HG02759 (cell line): Measurements from ENCODE around the gene RCAN2.
"Not testable (repeated sequence)": the region's sequence is repeated elsewhere in the genome, so short reads cannot be mapped to it uniquely, and the experiment has no call there.

Source experiments
- ATAC-seq: cut with Tn5 transposase; IDR thresholded peaks from one replicate; pipeline ENCODE4 v1.9.1; 2021; ENCODE audit warnings: mild to moderate bottlenecking, moderate library complexity; ENCODE audit not compliant: unreplicated experiment

RCAN2 gene

DNA sequence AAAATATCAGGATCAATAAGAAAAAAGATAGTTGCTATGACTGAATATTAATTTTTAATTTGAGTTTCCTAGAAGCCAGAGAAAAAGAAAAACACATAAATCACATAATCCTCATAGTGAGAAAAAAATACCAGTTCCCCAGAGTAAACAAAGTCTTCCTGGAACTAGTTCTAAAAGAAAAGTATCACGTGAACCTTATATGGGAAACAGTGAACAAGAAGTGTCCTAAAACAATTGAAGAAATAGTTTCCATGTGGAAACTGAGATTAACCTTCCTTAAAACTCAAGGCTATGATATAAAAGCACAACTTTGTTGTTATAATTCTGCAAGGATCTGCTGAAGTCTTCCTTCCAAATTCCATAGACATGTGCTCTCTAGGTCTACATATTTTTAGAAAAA lies 50.6 kb downstream of the RCAN2 start:
- ATAC-seq = no peak

DNA sequence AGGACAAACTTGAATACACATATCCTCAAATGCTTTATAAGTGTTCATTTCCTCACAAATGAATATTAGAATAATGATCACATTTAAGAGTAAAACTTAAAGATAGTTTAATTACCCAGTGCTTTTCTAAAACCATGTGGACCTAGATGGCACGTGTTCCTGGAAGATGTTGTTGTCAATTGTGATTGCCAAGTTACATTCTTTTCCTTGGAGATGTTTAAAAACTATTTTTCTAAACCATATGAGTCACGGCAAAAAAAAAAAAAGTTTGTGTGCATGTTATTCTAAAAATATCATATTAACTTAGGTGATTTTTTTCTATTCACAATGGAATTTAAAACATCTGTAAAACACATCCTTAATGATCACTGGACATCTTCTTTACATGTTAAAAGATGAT lies 51.1 kb downstream of the RCAN2 start:
- ATAC-seq = no peak

DNA sequence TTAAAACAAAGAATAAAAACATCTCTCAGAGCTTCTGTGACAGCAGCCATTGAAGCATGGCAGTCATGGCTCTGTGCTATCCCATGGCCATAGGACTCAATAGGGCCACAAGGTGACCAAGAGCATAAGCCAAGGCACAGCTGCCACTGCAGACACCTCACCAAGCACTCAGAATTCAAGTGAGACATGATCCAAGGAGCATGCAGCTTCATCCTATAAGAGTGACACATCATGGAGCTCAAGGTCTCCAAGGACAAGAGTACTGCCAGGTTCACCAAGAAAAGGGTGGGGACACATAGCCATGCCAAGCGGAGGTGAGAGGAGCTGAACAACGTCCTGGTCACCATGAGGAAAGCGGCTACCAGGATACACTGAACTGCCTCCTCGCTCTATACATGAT lies 53.0 kb downstream of the RCAN2 start:
- ATAC-seq = no peak

DNA sequence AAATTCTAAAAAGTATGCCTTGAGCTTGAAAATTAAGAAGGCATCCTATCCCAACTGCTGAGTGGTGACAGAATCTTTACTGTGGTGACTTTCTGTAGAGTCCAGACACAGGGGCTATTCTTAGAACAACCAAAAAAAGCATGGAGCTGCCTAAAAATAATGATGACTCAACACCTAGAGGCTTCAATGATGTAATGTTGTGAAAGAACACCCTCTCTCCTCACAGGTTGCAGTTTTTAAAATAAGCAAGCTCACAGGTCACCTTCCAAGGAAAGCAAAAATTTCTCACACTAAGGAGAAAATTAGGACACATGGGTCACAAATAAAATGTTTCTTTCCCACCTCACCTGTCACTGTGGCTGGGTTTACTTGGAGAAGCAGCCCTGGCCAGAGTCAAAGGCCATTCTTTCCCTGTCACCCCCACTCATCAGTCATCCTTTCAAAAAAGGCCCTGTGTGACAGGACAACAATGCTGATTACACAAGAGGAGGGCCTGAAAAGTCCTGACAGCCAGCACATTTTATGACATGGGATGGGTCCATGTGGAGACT lies 53.5 kb downstream of the RCAN2 start:
- no peak for ATAC-seq

DNA sequence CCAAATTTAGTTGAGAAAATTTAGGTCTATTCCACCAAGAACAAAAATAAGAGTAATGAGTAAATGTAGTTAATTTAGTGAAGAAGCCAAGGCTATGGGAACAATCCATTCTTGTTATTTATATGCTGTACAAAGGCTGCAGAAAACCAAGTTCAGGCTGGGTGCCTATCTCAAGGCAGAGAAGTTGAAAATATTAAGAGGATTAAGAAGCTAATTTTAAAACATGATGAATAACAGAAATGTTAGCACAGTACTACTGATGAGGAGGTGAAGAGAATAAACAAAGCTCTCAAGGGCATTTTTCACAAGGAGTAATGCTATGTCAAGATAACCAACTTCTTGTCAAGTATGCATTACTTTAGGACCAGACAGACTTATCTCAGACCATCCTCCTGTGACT lies 68.6 kb downstream of the RCAN2 start:
- ATAC-seq = no peak

DNA sequence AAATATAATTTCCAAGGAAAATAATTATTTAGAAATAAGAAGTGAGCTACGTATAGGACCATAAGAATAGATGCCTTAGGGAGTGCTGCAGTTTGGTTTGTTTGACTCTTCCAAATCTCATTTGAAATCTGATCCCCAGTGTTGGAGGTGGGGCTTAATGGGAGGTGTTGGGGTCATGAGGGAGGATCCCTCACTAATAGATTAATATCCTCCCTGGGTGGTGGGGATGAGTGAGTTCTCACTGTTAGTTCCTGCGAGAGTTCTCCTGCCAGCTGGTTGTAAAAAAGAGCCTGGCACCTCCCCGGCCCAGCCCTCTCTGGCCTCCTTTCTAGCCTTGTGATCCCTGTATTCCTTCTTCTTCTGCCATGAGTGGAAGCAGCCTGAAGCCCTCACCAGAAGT lies 69.3 kb downstream of the RCAN2 start:
- ATAC-seq = no peak

DNA sequence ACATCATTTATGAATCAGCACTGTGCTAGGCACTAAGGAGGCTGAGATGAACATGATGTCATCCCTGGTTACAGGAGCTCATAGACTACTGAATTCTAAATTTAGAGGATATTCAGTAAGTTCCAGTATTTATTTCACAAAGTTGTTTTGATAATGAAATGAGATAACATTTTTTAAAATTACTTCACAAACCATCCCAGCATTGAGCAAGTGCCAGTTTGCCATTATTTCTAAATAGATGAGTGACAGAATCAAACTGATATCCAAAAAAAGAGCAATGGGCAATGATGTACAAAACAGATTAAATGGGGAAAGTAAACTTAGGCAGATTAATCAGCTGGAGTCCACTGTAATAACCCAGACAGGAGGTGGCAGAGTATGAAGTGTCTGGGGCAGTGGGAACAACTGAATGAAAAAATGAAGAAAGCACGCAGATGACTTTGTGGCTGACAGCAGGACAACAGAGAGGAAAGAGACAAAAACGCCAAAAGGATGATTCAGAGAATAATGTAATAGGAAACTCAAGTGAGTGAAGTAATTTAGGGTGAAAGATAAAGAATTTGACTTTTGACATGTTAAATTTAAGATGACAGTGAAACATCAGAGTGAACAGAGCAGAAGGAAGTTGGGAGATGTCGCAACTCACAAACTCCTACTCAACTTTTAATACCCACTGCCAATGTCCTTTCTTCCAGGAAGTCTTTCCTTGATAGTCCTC lies 70.2 kb downstream of the RCAN2 start:
- no peak for ATAC-seq

DNA sequence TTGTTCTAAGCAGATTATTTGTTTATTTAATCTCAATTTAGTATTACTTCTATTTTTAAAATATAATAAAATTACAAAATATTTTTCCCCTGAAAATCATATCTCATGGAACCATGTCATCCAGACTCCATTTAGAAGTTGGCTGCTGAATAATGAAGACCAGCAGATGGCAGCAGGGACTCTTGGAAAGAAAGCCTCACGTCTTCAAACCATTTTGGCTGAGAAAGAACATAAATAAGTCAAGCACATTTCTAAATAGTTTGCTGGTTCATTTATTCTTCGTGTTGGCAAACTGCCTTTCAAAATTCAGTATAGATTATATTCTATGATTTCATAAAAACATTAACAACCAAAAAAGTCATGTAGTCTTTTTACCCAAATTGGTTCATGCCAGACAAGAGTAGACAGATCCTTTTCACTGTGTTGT lies 71.7 kb downstream of the RCAN2 start:
- ATAC-seq = no peak

DNA sequence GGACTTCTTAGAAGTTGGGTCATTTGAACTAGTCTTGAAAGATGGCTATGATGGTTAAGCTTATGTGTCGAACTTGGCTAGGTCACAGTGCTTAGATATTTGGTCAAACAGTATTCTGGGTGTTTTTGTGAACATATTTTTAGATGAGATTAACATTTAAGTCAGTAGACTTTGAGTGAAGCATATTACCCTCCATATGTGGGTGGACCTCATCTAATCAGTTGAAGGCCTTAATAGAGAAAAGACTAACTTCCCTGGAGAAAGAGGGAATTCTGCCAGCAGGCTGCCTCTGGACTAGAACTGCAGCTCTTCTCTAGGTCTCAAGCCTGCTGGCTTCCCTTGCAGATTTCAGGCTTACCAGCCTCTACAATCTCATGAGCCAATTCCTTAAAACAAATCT lies 76.9 kb downstream of the RCAN2 start:
- no peak for ATAC-seq

DNA sequence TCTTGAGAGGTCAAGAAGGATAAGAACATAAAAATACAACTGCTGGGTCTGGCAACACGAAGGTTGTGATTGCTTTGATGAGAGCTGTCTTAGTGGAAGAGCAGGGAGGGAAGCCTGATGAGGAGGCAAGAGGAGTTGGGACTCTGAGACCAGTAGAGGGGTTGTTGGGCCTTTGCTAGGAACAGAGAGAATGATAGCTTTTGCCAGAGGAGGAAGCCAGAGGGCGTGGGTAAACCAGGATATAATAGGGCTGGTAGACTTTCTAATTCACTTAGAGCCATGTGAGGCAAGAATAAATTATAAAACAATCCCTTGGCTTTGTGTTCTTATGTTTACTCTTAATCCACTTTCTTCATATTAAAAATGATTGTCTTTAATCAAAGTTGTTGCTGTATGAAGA lies 78.6 kb downstream of the RCAN2 start:
- no peak for ATAC-seq

DNA sequence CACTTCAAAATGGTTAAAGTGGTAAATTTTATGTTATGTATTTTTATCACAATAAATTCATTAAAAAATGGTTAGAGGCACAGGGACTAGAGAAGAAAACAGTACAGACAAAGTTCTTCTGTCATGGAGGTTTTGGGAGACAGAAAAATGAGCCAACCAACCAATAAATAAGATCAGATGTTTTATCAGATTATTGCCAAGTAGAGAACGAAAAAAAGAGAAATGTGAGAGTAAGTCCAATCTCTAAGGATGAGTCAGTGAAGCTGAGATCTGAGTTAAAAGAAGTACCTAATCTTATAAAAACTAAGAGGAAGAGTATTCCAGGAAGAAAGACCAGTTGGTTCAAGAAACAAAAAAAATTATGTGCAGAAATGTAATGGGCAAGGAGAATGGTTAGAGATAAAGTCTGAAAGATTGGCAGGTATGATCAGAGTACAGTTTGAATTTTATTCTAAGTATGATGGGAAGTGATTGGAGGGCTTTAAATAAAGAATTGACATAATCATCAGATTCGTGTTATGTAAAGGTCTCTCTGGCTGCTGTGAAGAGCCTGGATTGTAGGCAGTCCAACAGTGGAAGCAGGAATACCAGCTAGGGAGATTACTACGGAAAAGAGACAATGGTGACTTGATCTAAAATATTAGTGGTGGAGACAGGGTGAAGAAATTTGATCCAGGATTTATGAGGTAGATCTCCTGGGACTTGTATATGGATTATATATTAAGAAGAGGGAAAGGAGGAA lies 79.6 kb downstream of the RCAN2 start:
- no peak for ATAC-seq

DNA sequence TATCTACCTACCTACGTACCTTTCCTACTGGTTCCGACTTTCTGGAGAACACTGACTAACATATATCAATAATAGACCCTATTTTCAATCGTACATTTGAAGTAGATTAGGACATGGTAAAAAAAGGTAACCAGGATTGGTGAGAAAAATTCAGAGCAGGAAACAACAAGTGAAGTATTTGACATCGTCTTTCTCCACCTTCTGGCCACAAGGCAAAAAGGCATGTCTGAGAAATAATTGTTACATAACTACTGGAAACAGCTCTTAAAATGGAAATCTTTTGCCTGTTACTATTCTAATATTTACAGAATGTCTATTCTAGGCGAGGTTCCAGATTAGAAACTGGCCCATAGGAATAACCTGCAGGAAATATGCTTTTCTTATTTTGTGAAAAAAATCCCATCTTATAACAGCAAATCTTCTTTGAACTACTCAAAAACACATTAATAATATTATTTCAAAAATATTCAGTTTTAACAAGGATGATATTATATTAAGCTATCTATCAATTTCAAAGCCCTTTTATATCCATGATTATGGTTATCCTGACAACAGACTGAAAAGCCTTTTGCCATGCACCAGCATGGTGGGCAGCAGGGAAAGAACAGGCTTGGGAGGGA lies 80.8 kb downstream of the RCAN2 start:
- no peak for ATAC-seq

DNA sequence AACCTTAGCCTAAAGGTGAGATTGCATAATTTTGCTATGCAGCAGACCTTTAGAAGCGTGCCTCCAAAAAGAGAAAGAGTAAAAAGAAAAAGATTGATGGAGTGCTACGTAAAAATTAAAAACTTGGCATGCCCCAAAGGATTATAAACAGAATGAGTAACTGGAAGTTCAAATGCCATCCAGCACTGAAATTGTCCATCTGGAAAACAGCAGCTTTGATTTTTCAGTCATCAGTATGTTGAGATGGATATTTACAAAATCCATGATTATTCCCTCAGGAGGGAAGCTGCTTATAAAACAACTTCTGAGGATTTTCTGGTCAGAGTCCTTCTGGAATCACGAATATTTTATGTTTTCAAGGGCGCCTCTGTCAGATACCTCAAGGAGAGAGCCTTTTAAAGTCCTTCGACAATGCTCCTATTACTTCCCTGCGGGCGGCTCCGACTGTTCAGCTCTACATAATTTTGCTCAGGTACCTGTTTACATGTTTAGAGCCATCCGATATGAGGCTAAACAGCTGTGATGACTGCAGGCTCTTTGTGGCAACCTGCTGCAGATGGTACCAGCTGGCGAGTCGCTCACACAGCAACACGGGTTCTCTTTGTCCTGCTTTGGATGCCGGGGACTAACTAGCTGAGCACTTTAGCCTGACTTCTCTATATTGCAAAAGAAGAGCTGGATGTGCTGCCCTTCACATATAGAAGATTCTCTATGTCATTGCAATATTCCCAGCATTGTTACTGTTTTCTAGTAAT lies 83.3 kb downstream of the RCAN2 start:
- no peak for ATAC-seq

DNA sequence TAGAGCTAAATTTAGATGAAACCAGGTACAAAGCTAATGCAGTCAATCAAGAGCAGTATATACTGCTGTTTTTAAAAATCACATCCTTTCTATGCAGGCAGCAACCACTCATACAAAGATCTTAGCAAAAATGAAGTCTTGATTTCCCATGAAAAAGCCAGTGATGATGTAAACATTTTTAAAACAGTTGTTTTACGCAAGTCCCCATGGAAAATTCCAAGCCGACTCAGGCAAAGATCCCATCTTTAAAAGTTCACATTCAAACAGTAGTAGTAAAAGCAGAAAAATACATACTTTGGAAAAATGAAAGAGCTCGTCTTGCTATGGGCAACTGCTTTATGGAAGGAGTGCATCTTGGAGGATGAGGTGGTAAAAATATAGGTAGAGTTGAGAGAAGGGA lies 84.0 kb downstream of the RCAN2 start:
- ATAC-seq = no peak

DNA sequence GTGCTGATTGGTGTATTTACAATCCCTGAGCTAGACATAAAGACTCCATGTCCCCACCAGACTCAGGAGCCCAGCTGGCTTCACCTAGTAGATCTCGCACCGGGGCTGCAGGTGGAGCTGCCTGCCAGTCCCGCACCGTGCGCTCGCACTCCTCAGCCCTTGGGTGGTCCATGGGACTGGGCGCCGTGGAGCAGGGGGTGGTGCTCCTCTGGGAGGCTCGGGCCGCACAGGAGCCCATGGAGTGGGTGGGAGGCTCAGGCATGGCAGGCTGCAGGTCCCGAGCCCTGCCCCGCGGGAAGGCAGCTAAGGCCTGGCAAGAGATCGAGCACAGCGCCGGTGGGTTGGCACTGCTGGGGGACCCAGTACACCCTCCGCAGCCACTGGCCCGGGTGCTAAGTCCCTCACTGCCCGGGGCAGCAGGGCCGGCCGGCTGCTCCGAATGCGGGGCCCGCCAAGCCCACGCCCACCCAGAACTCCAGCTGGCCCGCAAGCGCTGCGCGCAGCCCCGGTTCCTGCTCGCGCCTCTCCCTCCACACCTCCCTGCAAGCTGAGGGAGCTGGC lies 85.5 kb downstream of the RCAN2 start:
- not testable (repeated sequence) for ATAC-seq

DNA sequence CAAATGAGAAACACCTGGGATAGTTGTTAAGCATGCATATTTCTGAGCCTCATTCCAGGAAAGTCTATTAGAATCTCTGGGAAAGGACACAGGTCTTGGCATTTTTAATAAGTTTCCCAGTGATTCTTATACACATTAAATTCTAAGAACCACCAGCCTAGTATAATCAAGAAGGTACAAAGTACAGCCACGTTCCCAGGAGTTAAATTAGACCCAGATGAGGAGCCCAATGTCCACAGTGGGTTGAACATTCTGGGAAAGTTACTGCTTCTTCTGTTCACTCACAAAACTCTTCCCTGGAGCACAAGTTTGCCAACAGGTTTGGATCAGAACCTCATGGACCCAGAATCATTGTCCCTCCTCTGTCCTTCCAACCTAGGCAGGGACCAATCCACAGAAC lies 90.4 kb downstream of the RCAN2 start:
- ATAC-seq = no peak

DNA sequence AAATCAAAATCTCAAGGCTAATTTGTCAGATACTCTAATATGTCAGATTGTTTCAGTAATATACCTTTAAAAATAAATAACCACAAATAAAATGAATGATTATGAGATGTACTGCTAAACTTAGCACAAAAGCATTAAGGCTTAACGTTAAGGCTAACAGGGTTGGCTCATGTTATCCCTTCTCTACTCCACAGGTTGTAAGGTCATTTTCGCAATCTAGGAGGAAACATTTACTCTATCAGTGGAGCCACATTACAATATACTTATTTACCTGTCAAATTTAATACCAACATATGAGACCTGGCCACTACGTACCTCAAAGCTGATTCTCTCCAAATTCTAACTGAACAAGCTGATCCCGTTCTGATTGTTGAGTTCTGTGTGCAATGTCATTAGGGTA lies 95.7 kb downstream of the RCAN2 start:
- no peak for ATAC-seq

DNA sequence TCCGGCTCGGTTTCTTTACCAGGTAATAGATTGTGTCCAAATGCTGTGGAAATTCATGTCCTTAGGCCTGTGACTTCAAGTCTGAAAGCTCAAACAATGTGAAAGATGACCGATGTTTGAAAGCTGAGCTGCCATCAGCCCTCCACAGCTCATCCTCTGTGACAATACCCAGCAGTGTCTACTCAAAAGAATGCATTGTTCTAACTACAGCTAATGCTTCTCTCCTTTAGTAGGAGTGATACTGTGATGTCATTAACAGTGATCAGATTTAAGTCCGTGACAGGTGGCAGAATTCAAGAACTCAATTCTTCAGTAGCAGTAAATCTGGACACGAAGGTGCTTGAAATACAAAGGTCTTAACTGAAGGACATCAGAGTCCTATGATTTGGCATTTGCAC lies 97.3 kb downstream of the RCAN2 start:
- no peak for ATAC-seq

DNA sequence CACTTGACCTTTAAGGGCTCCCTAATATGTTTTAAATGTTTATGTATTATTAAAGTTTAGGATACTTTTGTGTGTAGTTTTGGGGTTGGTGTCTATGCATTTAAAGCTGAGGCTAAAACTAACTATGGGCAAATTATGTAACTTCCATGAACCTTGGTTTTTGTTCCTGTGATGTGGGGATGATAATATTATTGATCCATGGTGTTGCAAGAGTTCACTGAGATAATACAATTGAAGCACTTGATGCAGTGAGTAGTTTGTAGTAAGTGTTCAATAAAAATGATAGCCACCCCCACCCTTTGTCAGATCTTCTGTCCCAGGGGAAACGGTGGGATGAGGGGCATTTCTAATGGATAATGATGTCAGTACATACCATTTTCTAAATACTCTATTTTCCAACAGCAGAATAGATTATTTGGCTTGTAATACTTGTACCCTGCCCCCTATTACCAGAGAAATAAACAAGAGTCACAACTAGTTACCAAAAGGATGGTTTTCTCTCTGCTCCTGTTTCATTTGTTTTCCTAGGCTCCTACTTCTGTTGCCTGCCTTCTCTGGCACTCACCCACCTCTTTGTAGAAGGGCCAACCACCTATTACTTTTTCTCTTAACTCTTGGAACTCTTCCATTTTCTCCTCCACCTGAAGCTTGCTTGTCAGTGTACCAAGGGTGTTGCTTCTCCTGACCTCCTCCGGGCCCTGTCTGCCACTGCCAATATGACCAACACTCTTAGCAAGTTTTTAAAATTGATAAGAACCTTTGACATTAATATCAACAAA lies 97.9 kb downstream of the RCAN2 start:
- no peak for ATAC-seq

DNA sequence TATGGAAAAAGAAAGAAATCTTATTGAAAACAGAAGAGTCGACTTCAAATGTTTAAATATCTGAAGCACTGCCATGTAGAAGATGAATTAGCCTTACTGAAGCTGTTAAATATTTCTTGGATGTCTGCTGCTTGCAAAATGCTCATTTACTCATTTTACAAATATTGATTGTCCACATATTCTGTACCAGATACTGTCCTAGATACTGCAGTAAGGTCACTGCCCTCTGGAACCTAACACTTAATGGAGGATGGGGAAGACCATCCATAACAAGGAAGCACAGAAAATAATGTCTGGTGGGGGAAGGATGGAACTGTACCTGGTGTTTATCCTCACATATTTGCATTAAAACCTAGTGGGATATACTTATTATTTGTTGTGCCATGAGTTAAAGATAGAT lies 99.0 kb downstream of the RCAN2 start:
- no peak for ATAC-seq
